ENCODE data around the gene SMAD3. TPM values are rescaled to one million over a fixed set of nuclear protein-coding genes. Genes with fewer than 3 reads are reported as not detected.

SMAD3 gene
- total RNA-seq, 1 donor from 2014 or later: 35.6 TPM

- ATAC-seq: peak; percentile 70
Measured at GRCh38 chr15:67166280-67167009, 101.0 kb downstream of the SMAD3 start.

GRCh38 chr15:67167091-67167490, 101.7 kb downstream of the SMAD3 start:
- peak; percentile 18 for ATAC-seq

GRCh38 chr15:67168694-67169093, 103.3 kb downstream of the SMAD3 start:
- no peak for ATAC-seq

- no peak for ATAC-seq
Measured at GRCh38 chr15:67170143-67170925, 104.9 kb downstream of the SMAD3 start.

GRCh38 chr15:67171471-67171870, 106.1 kb downstream of the SMAD3 start:
- ATAC-seq: no peak

- no peak for ATAC-seq
Measured at GRCh38 chr15:67172172-67172571, 106.8 kb downstream of the SMAD3 start.

GRCh38 chr15:67173005-67173404, 107.6 kb downstream of the SMAD3 start:
- no peak for ATAC-seq

- no peak for ATAC-seq
Measured at GRCh38 chr15:67173786-67174185, 108.4 kb downstream of the SMAD3 start.

- ATAC-seq: no peak
Measured at GRCh38 chr15:67174446-67174845, 109.0 kb downstream of the SMAD3 start.

GRCh38 chr15:67174864-67175573, 109.6 kb downstream of the SMAD3 start:
- ATAC-seq: peak; percentile 84

GRCh38 chr15:67175643-67176071, 110.3 kb downstream of the SMAD3 start:
- peak; percentile 14 for ATAC-seq

GRCh38 chr15:67176195-67176971, 111.0 kb downstream of the SMAD3 start:
- ATAC-seq: peak; percentile 6

GRCh38 chr15:67177752-67178151, 112.3 kb downstream of the SMAD3 start:
- ATAC-seq: no peak

- ATAC-seq: no peak
Measured at GRCh38 chr15:67178569-67179210, 113.3 kb downstream of the SMAD3 start.

- ATAC-seq: no peak
Measured at GRCh38 chr15:67179411-67179995, 114.1 kb downstream of the SMAD3 start.

GRCh38 chr15:67180035-67180434, 114.6 kb downstream of the SMAD3 start:
- no peak for ATAC-seq

GRCh38 chr15:67180514-67181191, 115.3 kb downstream of the SMAD3 start:
- peak; percentile 19 for ATAC-seq

- no peak for ATAC-seq
Measured at GRCh38 chr15:67181221-67181639, 115.8 kb downstream of the SMAD3 start.

GRCh38 chr15:67183443-67184169, 118.2 kb downstream of the SMAD3 start:
- ATAC-seq: no peak

Measured in esophagus mucosa (tissue), 1 donor.